ENCODE measurements around the gene ZCWPW1.

The ZCWPW1 gene

DNA sequence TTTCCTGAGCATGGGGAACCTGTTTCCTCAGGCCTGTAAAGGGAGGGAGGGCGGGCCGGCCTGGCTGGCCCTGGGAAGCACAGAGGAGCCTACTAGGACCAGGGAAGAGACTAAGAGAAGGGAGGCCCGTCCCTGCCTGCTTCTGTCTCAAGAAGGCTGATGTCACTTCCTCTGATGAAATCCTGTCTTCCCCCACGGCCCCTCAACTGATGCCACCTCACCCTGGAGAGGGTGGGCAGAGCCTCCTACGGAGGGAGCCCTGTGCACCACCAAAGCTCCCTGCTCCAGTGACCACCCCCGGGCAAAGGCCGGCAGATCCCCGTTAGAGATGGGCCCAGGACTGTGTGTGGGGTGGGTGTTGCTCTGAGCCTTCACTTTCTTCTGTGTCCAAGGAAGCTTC lies 56.2 kb downstream of the ZCWPW1 start:
- TF ChIP-seq, protein P1, sequence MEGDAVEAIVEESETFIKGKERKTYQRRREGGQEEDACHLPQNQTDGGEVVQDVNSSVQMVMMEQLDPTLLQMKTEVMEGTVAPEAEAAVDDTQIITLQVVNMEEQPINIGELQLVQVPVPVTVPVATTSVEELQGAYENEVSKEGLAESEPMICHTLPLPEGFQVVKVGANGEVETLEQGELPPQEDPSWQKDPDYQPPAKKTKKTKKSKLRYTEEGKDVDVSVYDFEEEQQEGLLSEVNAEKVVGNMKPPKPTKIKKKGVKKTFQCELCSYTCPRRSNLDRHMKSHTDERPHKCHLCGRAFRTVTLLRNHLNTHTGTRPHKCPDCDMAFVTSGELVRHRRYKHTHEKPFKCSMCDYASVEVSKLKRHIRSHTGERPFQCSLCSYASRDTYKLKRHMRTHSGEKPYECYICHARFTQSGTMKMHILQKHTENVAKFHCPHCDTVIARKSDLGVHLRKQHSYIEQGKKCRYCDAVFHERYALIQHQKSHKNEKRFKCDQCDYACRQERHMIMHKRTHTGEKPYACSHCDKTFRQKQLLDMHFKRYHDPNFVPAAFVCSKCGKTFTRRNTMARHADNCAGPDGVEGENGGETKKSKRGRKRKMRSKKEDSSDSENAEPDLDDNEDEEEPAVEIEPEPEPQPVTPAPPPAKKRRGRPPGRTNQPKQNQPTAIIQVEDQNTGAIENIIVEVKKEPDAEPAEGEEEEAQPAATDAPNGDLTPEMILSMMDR (IDR thresholded peaks at IDR 0.05; ENCODE audit: insufficient read depth, low read depth, low read length, missing control alignments): no peak
- H3K4me3 ChIP-seq (ENCODE audit: low read depth, low read length): no peak overlapping the region
- no peak for DNase-seq (ENCODE audit: low read depth)

- DNase-seq (ENCODE audit: low read depth): no peak
- no peak overlapping the region for H3K4me3 ChIP-seq (ENCODE audit: low read depth, low read length)
- TF ChIP-seq, protein P1 (IDR thresholded peaks at IDR 0.05; ENCODE audit: insufficient read depth, low read depth, low read length, missing control alignments): no peak
Observed at GRCh38 chr7:100371561-100372171, 56.8 kb downstream of the ZCWPW1 start.

- TF ChIP-seq, protein P1 (IDR thresholded peaks at IDR 0.05; ENCODE audit: insufficient read depth, low read depth, low read length, missing control alignments): no peak
- no peak overlapping the region for H3K4me3 ChIP-seq (ENCODE audit: low read depth, low read length)
- DNase-seq (ENCODE audit: low read depth): no peak
Observed at GRCh38 chr7:100370746-100371145, 57.8 kb downstream of the ZCWPW1 start.

DNA sequence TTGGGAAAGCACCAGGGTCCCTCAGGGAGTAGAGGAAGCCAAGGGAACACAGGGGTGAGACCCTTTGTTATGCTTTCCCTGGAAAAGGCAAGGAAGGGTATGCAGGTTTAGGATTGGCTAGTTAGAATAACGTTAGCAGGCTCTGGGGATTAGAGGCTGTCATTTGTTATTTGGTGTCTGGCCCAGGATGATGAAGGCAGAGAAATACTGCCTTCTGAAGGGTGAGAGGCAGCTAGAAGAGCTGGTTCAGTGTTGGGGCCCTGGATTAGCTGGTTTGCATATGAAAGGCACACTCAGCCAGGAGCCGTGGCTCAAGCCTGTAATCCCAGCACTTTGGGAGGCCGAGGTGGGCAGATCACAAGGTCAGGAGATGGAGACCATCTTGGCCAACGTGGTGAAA lies 58.2 kb downstream of the ZCWPW1 start:
- no peak overlapping the region for H3K4me3 ChIP-seq (ENCODE audit: low read depth, low read length)
- no peak for DNase-seq (ENCODE audit: low read depth)
- TF ChIP-seq, protein P1 (IDR thresholded peaks at IDR 0.05; ENCODE audit: insufficient read depth, low read depth, low read length, missing control alignments): no peak

GRCh38 chr7:100369105-100369504 lies 59.4 kb downstream of the ZCWPW1 start:
- DNase-seq (ENCODE audit: low read depth): peak; percentile 89
- no peak overlapping the region for H3K4me3 ChIP-seq (ENCODE audit: low read depth, low read length)
- TF ChIP-seq, protein P1 (IDR thresholded peaks at IDR 0.05; ENCODE audit: insufficient read depth, low read depth, low read length, missing control alignments): no peak

- H3K4me3 ChIP-seq (ENCODE audit: low read depth, low read length): no peak overlapping the region
- DNase-seq (ENCODE audit: low read depth): peak; percentile 62
- TF ChIP-seq, protein P1 (IDR thresholded peaks at IDR 0.05; ENCODE audit: insufficient read depth, low read depth, low read length, missing control alignments): no peak
Observed at GRCh38 chr7:100367676-100368613, 60.6 kb downstream of the ZCWPW1 start.
